SK-N-SH (cell line): Measurements from ENCODE around the gene FKBP4. TPM values are rescaled to one million over a fixed set of nuclear protein-coding genes. Genes with fewer than 3 reads are reported as not detected.

Experiments
- CTCF ChIA-PET: fragments of 300-600, 350-600 bp; formaldehyde crosslinking; extraction: SDS; loops from one replicate; lab custom pipeline; 2021; lab: Yijun Ruan, JAX
- POLR2A ChIA-PET: fragments of 350-600 bp; sonication (Branson Sonifier 250); formaldehyde crosslinking; extraction: SDS; loops from one replicate; lab custom pipeline; 2020; ENCODE audit warnings: antibody characterized with exemption, inconsistent platforms; lab: Yijun Ruan, JAX
- DNase-seq: peaks from one replicate; pipeline ENCODE4 v3.0.0; 2012
- H2AFZ ChIP-seq: fragments of 200-600 bp; sonication (generic); 2 replicates; pipeline ENCODE4 v1.8.1; 2016; ENCODE audit warnings: antibody characterized with exemption, mild to moderate bottlenecking, low read depth
- H3F3A ChIP-seq: fragments of 200-600 bp; sonication (generic); replicated peaks from 2 replicates; pipeline ENCODE3; 2016; ENCODE audit warnings: antibody characterized with exemption, mild to moderate bottlenecking; ENCODE audit not compliant: insufficient read depth
- H3K27ac ChIP-seq, 2 experiments: fragments of 200-500 bp in 1 of 2; fragments of 200-600 bp in 1 of 2; sonication (Bioruptor generic) in 1 of 2; sonication (generic), shearing (Covaris generic) in 1 of 2; 2 replicates each; pipeline versions ENCODE4 v1.5.1 to v1.6.1; 2014 to 2016; ENCODE audit warnings: low read depth in 2 of 2, inconsistent platforms in 1 of 2, low read length in 1 of 2, mild to moderate bottlenecking in 1 of 2, mixed read lengths in 1 of 2
- H3K27me3 ChIP-seq: fragments of 200-600 bp; sonication (generic), shearing (Covaris generic); 2 replicates; pipeline ENCODE4 v1.6.1; 2016; ENCODE audit warnings: mixed run types; ENCODE audit not compliant: insufficient read depth
- H3K36me3 ChIP-seq, 2 experiments: fragments of 200-500 bp in 1 of 2; fragments of 200-600 bp in 1 of 2; sonication (Bioruptor generic) in 1 of 2; sonication (generic) in 1 of 2; replicated peaks in 1 of 2; 2 replicates each; pipeline versions ENCODE3 to v1.5.1; 2014 to 2016; ENCODE audit warnings: low read length in 1 of 2, mild to moderate bottlenecking in 1 of 2; ENCODE audit not compliant: insufficient read depth in 2 of 2, control insufficient read depth in 1 of 2
- H3K4me1 ChIP-seq, 2 experiments: fragments of 200-500 bp in 1 of 2; fragments of 200-600 bp in 1 of 2; sonication (Bioruptor generic) in 1 of 2; sonication (generic), shearing (Covaris generic) in 1 of 2; 2 replicates each; pipeline versions ENCODE4 v1.5.1 to v1.6.1; 2014 to 2016; ENCODE audit warnings: low read depth in 1 of 2, low read length in 1 of 2, mixed run types in 1 of 2; ENCODE audit not compliant: insufficient read depth in 2 of 2, control insufficient read depth in 1 of 2
- H3K4me2 ChIP-seq: fragments of 200-600 bp; sonication (generic), shearing (Covaris generic); 2 replicates; pipeline ENCODE4 v1.6.1; 2017; ENCODE audit warnings: mixed run types
- H3K4me3 ChIP-seq, 2 experiments: fragments of 200-500 bp in 1 of 2; fragments of 200-600 bp in 1 of 2; sonication (Bioruptor generic) in 1 of 2; sonication (generic), shearing (Covaris generic) in 1 of 2; 2 replicates each; pipeline versions ENCODE4 v1.5.1 to v1.8.1; 2014 to 2016; ENCODE audit warnings: low read depth in 2 of 2, inconsistent platforms in 1 of 2, low read length in 1 of 2, mild to moderate bottlenecking in 1 of 2, mixed read lengths in 1 of 2, moderate library complexity in 1 of 2
- H3K79me2 ChIP-seq: fragments of 200-600 bp; sonication (generic); 2 replicates; pipeline ENCODE4 v1.8.1; 2017; ENCODE audit warnings: mild to moderate bottlenecking; ENCODE audit not compliant: insufficient read depth
- H3K9ac ChIP-seq: fragments of 200-600 bp; sonication (generic); 2 replicates; pipeline ENCODE4 v1.6.1; 2017; ENCODE audit warnings: mixed run types
- H3K9me2 ChIP-seq: fragments of 200-600 bp; sonication (generic); 2 replicates; pipeline ENCODE4 v1.6.1; 2017; ENCODE audit warnings: mixed run types
- H3K9me3 ChIP-seq: fragments of 200-600 bp; sonication (generic); 2 replicates; pipeline ENCODE4 v1.6.1; 2017; ENCODE audit warnings: mixed run types, mild to moderate bottlenecking, moderate library complexity
- H4K20me1 ChIP-seq: fragments of 200-600 bp; sonication (generic); 2 replicates; pipeline ENCODE4 v1.6.1; 2017; ENCODE audit warnings: mild to moderate bottlenecking, mixed run types; ENCODE audit not compliant: insufficient read depth
- CHD2 ChIP-seq: fragments of 150-350 bp; IDR thresholded peaks from 2 replicates; pipeline ENCODE4 v1.6.1; 2018; ENCODE audit warnings: low read length; ENCODE audit not compliant: partially characterized antibody
- CTCF ChIP-seq: fragments of 200-600 bp; sonication (generic); IDR thresholded peaks from 2 replicates; pipeline ENCODE4 v1.6.1; 2017; ENCODE audit warnings: antibody characterized with exemption, mild to moderate bottlenecking, moderate library complexity
- ELF1 ChIP-seq: IDR thresholded peaks from 2 replicates; pipeline ENCODE4 v1.4.0; 2012
- EP300 ChIP-seq, 2 experiments: IDR thresholded peaks; 2 replicates each; pipeline versions ENCODE4 v1.4.0 to v1.6.1; 2012; ENCODE audit warnings: borderline replicate concordance in 1 of 2, low read depth in 1 of 2, low read length in 1 of 2
- EZH2phosphoT487 ChIP-seq: fragments of 200-600 bp; sonication (generic); IDR thresholded peaks from 2 replicates; pipeline ENCODE4 v1.6.1; 2017; ENCODE audit warnings: low read depth, mixed run types, mild to moderate bottlenecking, antibody characterized with exemption, moderate library complexity, borderline replicate concordance
- FOXJ3 ChIP-seq: sonication (generic); formaldehyde crosslinking; IDR thresholded peaks from 2 replicates; pipeline ENCODE4 v1.5.1; 2020; ENCODE audit warnings: mild to moderate bottlenecking, missing genetic modification reagents
- FOXM1 ChIP-seq: IDR thresholded peaks from 2 replicates; pipeline ENCODE4 v1.4.0; 2012; ENCODE audit warnings: low read depth, mild to moderate bottlenecking
- GABPA ChIP-seq: IDR thresholded peaks from 2 replicates; pipeline ENCODE4 v1.4.0; 2012; ENCODE audit warnings: low read depth, mild to moderate bottlenecking
- MAX ChIP-seq: IDR thresholded peaks from 2 replicates; pipeline ENCODE4 v1.4.0; 2012; ENCODE audit warnings: low read depth
- MEF2A ChIP-seq: IDR thresholded peaks from 2 replicates; pipeline ENCODE4 v1.4.0; 2012; ENCODE audit warnings: low read depth, borderline replicate concordance
- RAD21 ChIP-seq: IDR thresholded peaks from 2 replicates; pipeline ENCODE4 v1.6.1; 2012; ENCODE audit warnings: mild to moderate bottlenecking, low read length
- RXRA ChIP-seq: IDR thresholded peaks from 2 replicates; pipeline ENCODE4 v1.4.0; 2012; ENCODE audit warnings: low read depth, mild to moderate bottlenecking, borderline replicate concordance
- TCF12 ChIP-seq: IDR thresholded peaks from 2 replicates; pipeline ENCODE4 v1.4.0; 2012
- TEAD4 ChIP-seq: IDR thresholded peaks from 2 replicates; pipeline ENCODE4 v1.4.0; 2012; ENCODE audit warnings: mild to moderate bottlenecking, borderline replicate concordance; ENCODE audit not compliant: insufficient read depth
- ZBTB33 ChIP-seq: IDR thresholded peaks from 2 replicates; pipeline ENCODE4 v1.4.0; 2012; ENCODE audit warnings: low read depth, borderline replicate concordance
- WGBS: methylation state at CpG from one replicate; pipeline ENCODE4 v1.1.6; 2017; ENCODE audit warnings: low lambda C conversion rate; 5-methylcytosine and 5-hydroxymethylcytosine counted together
- polyA plus RNA-seq, 3 experiments: library from polyadenylated mRNA; depleted of rRNA; stranded (reverse); fragments of >200 nt; gene quantifications; 2 replicates each; pipeline ENCODE4 v1.2.3, GENCODE V29; 2012
- TF ChIP-seq, protein P1 (sequence below): IDR thresholded peaks from 2 replicates; pipeline ENCODE4; 2012
- TF ChIP-seq, protein P2 (sequence below): IDR thresholded peaks from 2 replicates; pipeline ENCODE4 v1.6.1; 2012; ENCODE audit warnings: mild to moderate bottlenecking, low read depth, low read length, moderate library complexity

FKBP4 gene
- polyA plus RNA-seq, 1 of the 3 experiments (the other 2 are of a cell fraction): 53.2 TPM

DNA sequence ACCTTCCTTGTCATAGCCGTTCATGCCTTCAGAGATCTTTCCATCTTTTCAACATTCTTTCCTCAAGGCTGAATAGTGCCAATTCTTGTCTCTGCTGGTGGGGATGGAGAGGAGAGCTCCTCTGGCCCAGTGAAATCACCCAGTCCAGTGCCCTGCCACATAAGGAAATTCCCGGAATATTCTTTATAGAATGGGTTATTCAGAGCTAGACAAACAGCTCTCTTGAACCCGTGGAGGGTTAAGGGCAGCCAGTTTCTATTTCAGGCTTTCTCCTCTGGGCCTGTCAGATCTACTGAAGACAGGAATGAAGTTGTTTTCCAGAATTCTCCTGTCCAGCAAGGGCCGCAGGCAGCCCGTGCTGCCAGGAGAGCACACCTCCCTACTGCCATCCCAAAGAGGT, 48.2 kb downstream of the FKBP4 start:
- Histone ChIP-seq H3K27ac (no peak overlapping the region), H3K36me3 (no peaks in the 10 kb centered on the region), H3K9me2 (no peaks in the 10 kb centered on the region), H3K4me3 (no peak overlapping the region), H3K27me3 (no peaks in the 10 kb centered on the region), H3K79me2 (no peaks in the 10 kb centered on the region)
- no peak for DNase-seq
- TF ChIP-seq, protein P1, sequence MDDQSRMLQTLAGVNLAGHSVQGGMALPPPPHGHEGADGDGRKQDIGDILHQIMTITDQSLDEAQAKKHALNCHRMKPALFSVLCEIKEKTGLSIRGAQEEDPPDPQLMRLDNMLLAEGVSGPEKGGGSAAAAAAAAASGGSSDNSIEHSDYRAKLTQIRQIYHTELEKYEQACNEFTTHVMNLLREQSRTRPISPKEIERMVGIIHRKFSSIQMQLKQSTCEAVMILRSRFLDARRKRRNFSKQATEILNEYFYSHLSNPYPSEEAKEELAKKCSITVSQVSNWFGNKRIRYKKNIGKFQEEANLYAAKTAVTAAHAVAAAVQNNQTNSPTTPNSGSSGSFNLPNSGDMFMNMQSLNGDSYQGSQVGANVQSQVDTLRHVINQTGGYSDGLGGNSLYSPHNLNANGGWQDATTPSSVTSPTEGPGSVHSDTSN: no peak
- TF ChIP-seq, protein P2, sequence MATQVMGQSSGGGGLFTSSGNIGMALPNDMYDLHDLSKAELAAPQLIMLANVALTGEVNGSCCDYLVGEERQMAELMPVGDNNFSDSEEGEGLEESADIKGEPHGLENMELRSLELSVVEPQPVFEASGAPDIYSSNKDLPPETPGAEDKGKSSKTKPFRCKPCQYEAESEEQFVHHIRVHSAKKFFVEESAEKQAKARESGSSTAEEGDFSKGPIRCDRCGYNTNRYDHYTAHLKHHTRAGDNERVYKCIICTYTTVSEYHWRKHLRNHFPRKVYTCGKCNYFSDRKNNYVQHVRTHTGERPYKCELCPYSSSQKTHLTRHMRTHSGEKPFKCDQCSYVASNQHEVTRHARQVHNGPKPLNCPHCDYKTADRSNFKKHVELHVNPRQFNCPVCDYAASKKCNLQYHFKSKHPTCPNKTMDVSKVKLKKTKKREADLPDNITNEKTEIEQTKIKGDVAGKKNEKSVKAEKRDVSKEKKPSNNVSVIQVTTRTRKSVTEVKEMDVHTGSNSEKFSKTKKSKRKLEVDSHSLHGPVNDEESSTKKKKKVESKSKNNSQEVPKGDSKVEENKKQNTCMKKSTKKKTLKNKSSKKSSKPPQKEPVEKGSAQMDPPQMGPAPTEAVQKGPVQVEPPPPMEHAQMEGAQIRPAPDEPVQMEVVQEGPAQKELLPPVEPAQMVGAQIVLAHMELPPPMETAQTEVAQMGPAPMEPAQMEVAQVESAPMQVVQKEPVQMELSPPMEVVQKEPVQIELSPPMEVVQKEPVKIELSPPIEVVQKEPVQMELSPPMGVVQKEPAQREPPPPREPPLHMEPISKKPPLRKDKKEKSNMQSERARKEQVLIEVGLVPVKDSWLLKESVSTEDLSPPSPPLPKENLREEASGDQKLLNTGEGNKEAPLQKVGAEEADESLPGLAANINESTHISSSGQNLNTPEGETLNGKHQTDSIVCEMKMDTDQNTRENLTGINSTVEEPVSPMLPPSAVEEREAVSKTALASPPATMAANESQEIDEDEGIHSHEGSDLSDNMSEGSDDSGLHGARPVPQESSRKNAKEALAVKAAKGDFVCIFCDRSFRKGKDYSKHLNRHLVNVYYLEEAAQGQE: no peak
- TF ChIP-seq RAD21: no peak
- TF ChIP-seq EP300 (IDR thresholded peaks at IDR 0.05; ENCODE audit: borderline replicate concordance in 1 of 2, low read depth in 1 of 2, low read length in 1 of 2): no peak
- TF ChIP-seq MAX: no peak
- no peak for TF ChIP-seq CTCF
- TF ChIP-seq FOXJ3 (CRISPR knock-in tag): no peak
- no peak for TF ChIP-seq ZBTB33
- TF ChIP-seq EZH2phosphoT487: no peak
- TF ChIP-seq CHD2: no peak
- no peak for TF ChIP-seq FOXM1
- no peak for TF ChIP-seq TEAD4
- no peak for TF ChIP-seq ELF1
- no peak for TF ChIP-seq GABPA
- no peak for TF ChIP-seq RXRA
- no peak for TF ChIP-seq MEF2A
- TF ChIP-seq TCF12: no peak
- TF ChIP-seq, all 33 proteins: peak for 0
- WGBS: 84% methylated on average over 5 of the region's 5 CpGs
- Histone ChIP-seq H4K20me1 (no peaks in the 10 kb centered on the region), H3K9ac (no peak overlapping the region), H3F3A (no peaks in the 10 kb centered on the region), H3K9me3 (no peaks in the 10 kb centered on the region), H2AFZ (no peak overlapping the region), H3K4me1 (peaks cover 0 to 6% of the 10 kb centered on the region in 2 experiments; a peak in 1 of 4 replicates), H3K4me2 (no peak overlapping the region)
- CTCF ChIA-PET: interaction anchor here (1.1 to 2.7 kb wide), 3 partner anchors 11 to 191 kb away, joined by 4 to 13 read pairs (median 11); no protein-coding TSS in a partner anchor
- POLR2A ChIA-PET: no interaction called here
